SK-N-MC (cell line): ENCODE data around the gene CIROP.

Experiments
- EZH2 ChIP-seq: fragments of 200-600 bp; sonication (generic); IDR thresholded peaks from one replicate; pipeline ENCODE4 v1.6.1; 2017; ENCODE audit warnings: antibody characterized with exemption
- POLR2AphosphoS5 ChIP-seq: IDR thresholded peaks from 2 replicates; pipeline ENCODE4 v1.6.1; 2012; ENCODE audit warnings: mild to moderate bottlenecking, low read depth, low read length, borderline replicate concordance

DNA sequence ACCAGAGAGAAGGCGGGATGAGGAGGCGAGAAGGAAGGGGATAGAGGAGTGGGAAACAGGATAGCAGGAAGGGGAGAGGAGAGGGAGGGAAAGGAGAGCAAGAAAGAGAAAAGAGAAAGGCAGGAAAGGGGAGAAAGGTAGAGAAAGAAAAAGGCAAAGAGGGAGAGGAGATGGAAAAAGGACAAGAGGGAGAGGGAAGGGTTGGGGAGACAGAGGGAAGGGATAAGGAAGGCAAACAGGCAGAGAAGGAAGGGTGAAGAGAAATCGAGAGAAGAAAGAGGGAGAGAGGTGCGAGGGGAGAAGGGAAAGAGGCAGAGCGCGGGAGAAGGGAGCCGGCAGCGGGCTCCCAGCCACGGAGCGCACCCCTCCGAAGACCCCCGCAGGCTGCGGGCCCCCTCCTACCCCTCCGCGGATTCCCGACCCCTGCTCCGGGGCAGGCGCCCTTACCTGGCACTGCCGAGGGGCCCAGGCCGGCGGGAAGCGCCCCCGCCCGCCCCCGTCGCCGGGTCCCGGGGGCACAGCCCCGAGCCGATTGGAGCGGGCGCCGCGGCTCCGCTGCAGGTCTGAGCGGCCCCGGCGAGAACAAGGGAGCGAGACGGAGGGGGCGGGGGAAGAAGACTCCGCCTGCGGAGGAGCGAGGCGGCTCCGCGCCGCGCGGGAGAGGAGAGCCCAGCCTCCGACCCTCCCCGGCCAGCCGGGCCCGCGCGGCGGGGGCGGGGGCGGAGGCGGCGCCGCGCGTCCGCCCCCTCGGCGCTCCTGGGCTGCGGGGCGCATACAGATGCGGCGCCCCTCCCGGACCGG lies 47.6 kb downstream of the CIROP start, which contains the start of gene CDH24:
- no peak for TF ChIP-seq EZH2
- TF ChIP-seq POLR2AphosphoS5 = no peak
